NCI-H2107 (cell line): ENCODE measurements around the gene MTUS2.
"Not testable (repeated sequence)": the region's sequence is repeated elsewhere in the genome, so short reads cannot be mapped to it uniquely, and the experiment has no call there.

ENCODE experiments used
- DNase-seq: peaks from one replicate; lab custom pipeline; 2025; lab: John Stamatoyannopoulos, UW

MTUS2 gene

DNA sequence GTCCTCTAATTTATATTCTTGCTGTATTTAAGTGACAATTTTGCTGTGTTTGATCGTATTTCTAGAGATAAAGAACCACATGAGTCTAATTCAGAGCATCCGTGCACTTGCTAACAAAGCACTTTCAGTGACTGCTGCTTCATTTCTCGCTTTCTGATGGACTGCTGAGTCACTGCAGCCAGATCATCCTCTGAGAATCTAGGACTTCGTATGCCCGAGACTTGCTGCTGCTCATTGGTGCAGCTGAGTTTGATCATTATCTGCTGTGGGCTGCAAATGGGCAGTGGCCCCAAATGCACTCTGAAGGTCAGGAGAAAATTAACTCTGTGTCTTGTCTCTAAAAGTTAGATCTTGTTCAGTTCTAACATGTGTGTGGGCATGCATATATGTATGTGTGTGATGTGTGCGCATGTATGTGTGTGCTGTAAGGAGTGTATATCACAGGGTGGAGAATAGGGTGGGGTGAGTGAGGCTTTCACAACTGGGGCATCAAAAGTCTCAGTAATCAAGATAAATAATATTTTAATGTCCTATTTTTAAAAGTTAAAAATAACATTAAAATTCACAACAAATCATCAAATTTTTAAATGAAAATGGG is 342.6 kb downstream of the MTUS2 start:
- DNase-seq: no peak

DNA sequence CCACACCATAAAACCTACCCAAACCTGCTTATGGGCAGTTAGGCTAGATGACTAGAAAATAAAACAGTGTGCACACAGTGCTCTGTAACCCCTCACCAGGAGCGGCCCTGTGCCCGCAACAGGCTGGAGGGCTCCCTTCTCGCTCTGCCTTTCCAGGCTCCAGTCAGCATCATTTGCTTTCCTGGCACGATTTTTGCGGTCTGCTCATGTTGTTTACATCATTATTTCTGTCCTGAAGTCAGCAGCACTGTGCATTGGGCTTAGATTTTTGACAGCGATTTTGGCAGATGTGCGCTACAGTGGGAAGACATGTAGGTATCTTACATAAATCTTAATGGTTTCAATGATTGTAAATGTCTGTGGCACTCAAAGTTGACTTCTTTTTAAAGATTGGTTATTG is 344.0 kb downstream of the MTUS2 start:
- no peak for DNase-seq

DNA sequence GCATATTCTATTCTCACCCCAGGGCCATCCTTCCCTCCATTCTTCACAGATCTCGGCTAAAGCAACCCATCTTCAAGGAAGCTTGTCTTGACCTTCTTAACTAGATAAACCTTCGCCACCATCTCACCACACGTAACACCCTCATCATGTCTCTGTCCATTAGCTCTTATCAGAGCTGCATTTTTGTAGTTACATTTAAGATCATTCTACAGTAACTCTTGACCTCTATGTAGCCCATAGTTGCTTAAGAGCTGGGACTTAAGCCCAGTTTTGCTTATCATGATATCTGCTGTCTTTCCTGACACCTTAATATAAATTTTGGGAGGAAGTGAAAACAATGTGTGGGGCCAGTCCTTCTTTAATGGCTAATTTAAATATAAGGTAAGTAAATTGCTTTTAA is 345.1 kb downstream of the MTUS2 start:
- DNase-seq: no peak

DNA sequence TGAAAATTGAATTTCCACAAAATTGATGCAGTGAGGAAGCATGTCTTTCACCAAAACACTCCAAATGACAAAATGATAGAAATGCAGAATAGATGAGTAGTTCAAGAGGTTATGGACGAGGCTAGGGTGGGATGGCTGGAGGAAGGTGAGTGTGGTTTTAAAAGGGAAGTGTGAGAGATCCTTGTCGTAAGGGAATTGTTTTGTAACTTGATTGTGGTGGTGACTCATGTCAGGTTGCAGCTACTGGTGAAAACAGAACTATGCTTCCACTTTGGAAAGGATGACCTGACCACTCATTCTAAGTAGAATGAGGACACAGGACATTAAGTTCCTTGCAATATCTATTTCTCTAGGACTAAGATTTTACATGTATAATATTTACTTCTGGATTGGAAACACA is 345.7 kb downstream of the MTUS2 start:
- DNase-seq: no peak

DNA sequence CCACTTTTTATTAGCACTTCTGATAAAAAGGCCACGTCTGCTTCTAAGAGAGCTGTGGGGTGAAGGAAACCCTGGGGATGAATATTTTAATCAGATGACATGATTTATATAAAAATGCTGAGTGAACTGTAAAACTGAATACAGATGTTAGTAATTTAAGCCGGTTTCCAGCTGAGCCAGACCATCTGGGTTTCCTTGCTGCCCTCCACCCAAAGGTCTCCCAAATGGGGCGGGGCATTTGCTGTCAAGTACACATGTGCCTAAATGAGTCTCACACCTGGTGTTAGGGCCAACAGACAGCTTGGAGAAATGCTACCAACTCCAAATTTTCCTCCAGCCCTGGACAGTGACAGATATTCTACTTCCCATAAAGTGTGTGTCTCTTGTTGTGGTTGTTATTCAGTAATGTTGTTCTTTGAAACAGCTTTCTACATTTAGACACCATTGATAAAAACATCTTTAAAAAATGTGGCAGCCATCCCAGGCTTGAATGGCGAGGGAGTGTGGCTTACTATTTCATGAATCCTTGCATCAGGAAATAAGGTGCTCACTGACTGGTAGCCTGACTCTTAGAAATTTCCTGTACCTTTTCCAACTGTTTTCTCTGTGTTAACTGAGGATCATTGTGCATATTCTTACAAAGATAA is 350.4 kb downstream of the MTUS2 start:
- no peak for DNase-seq

DNA sequence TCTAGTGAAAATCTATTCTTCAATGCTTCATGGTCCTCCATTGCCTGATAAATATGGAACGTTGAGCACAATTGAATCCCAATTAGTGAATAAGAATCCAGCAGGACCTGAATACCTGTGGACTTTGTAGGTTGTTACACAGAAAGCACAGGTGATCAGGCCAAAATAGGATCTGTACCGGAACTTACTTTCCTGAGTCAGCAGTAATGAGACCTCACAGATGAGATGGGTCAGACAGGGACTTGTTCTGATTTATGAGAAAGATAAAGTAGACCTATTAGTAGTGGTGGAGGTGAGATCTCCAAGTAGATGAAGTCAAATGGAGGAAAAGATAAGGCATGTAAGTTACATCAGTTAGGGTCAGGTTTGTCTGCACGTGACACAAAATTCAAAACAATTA is 351.1 kb downstream of the MTUS2 start:
- no peak for DNase-seq

DNA sequence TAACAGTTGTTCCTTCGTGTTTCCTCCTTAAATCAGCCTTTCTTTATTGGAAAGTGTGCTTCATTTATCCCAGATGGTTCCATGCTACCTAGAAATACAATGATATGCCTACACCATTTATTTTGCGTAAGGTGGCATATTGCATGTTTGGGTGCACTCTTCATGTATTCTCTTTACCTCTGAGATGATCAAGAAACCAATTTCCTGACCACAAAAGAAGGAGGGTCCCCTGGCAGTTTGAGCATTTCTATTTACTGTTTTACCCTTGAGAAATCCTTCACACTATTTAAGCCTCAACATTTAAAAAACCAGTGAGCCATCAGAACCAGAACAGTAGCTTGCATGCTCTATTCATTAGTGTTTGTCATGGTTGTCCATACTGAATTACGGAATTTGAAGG is 354.0 kb downstream of the MTUS2 start:
- no peak for DNase-seq

DNA sequence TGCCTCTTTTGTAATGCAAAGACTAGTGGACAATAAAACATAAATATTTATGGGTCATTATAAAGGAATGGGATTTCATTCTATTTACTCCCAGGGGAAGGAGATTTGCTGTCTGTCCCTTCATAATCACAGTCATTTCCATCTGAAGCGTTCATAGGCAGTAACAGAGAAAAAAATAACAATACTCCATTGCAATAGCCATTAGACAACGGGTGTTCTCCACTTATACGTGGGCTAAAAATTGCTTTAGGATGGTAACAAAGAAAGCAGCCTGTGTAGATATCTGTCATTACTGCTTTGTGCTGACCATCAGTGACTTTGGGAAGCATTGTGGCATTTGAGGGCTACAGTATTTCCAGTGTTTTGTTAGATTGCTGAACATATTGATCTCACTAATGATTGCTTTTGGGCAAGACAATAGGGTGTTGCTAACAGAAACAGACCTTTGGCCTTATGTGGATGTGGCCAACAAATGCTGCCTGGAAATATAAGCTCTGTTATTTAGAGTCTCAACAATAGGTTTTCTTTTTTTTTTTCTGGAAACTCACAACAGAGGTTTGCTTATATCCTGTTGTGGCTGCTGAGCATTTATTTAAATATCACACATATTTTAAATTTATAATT is 355.2 kb downstream of the MTUS2 start:
- DNase-seq: no peak

DNA sequence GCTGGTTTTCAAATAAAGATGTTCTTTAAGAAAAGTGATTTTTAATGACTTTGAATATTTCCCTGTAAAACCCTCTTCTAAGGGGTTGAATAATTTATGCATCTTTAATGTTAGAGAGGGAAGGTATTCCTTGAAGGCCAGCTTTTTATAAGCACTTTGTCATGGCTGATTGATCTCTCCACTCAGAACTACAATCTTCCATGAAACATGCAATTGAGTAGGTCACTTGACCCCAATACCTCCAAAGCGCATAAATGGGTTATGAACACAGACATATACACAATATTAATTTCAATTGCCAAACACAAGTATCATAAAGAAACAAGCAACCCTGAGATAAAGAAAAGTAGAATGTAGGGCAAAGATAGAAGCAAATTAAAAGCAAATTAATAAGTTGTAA is 359.9 kb downstream of the MTUS2 start:
- no peak for DNase-seq

DNA sequence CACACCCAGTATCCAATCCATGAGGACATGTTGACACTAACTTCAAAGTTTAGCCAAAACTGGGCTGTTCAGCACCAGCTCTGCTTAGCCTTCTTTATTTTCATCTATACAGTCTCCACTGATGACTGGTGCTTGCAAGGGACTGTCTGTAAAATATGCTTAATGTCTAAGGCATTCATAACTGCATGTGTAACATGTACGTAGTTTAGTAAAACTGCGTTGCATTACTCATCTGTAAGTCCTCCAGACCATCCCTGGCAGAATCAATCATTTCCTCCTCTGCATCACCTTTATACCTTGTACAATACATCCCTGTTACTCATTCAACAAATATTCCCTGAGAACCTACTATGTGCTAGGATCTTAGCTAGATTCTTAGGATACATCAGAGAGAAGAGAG is 362.1 kb downstream of the MTUS2 start:
- DNase-seq: no peak

DNA sequence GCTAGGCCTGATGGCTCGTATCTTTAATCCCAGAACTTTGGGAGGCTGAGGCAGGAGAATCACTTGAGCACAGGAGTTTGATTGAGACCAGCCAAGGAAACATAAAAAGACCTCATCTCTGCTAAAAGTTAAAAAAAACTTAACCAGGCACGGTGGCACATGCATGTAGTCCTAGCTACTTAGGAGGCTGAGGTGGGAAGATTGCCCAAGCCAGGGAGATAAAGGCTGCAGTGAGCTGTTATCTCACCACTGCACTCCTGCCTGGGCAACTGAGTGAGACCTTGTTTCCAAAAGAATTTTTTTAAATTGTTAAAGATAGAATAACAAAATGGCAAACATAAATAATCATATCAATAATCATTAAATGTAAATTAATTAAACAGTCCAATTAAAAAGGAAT is 365.8 kb downstream of the MTUS2 start:
- no peak for DNase-seq

DNA sequence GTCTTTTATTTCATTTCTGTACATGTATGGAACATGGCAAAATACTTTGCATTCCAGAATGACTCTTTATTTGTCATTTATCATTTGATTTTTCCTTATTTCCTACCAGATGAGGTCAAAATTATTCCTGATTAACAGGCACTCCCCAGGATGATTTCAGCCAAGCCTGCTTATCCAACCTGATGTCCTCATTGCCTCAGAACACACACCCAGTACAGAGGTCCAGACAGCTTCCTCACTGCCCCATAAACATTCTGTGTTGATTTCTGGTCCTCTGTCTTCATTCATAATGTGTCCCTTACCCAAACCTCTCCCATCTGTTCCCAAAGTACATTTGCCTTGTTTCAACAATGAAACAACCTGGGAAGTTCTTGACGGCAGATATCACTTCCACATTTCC is 367.4 kb downstream of the MTUS2 start:
- no peak for DNase-seq

DNA sequence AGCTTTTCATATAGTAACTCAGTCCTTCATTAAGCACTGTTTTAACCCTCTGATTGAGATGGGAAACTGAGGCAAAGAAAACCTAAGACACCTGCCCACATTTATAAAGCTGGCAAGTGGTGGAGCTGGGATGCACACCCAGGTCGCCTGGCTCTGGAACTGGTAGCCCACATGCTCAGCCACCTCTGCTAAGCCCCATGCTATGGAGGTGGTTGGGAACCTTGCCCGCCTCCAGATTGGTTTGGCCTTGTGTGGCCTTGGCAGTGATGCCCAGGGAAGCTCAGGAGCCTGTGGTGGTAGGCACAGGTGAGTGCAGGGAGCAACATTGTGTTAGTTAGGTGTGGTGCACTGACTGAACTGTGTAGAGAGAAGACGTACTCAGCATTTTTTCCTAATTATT is 370.2 kb downstream of the MTUS2 start:
- no peak for DNase-seq

DNA sequence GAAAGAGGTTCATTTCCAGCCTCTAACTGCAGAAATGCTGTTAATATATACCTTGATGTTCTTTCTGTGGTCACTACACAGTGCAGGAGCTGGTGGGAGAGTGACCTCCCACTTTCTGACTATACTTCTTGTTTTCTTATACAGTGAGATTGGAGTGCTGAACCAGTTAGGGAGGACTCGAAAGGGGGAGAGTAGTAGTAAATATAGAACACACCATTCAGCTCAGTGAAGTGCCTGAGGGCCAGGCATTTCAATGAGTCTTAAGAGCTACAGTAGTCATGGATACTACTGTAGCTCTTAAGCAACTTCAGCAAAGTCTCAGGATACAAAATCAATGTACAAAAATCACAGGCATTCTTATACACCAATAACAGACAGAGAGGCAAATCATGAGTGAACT is 372.9 kb downstream of the MTUS2 start:
- DNase-seq: no peak

DNA sequence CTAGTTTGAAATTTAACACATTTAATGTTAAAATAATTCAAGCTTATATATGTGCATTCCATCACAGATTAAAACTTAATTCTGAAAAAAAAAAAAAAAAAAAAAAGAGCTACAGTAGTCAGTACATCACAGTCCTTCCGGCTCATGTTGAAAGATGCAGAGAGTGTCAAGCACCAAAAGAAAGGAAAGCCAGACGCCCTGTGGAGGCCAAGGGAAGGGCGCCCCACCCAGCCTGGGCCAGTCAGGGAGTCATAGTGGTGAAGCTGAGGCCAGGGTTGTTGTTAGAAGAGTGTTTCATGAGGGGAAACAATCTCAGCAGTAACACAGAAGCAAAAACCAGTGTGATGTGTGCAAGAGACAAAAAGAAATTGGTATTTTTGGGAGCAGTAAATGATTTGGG is 375.3 kb downstream of the MTUS2 start:
- DNase-seq: no peak

DNA sequence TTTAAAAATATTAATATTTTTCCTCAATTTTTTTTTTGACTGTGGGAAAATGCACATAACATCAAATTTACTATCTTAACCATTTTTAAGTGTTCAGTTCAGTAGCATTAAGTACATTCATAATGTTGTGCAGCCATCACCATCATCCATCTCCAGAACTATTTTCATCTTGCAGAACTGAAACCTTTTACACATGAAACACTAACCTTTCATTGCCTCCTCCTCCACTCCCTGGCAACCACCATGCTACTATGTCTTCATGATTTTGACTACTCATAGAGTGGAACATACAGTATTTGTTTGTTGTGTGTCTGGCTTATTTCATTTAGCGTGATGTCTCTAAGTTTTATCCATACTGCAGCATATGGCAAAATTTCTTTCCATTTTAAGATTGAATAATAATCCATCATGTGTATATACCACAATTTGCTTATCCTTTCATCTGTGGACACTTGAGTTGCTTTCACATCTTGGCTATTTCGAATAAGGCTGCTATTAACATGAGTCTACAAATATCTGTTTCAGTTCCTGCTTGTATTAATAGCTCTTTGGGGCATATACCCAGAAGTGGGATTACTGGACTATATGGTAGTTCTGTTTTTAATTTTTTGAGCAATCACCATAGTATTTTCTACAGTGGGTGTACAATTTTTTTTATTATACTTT is 376.4 kb downstream of the MTUS2 start:
- no peak for DNase-seq

DNA sequence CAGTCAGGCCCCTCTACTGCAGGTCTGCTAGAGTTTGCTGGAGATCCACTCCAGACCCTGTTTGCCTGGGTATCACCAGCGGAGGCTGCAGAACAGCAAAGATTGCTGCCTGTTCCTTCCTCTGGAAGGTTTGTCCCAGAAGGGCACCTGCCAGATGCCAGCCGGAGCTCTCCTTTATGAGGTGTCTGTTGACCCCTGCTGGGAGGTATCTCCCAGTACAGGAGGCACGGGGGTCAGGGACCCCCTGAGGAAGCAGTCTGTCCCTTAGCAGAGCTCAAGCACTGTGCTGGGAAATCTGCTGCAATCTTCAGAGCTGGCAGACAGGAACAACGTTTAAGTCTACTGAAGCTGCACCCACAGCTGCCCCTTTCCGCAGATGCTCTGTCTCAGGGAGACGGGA is 382.6 kb downstream of the MTUS2 start:
- DNase-seq: not testable (repeated sequence)

DNA sequence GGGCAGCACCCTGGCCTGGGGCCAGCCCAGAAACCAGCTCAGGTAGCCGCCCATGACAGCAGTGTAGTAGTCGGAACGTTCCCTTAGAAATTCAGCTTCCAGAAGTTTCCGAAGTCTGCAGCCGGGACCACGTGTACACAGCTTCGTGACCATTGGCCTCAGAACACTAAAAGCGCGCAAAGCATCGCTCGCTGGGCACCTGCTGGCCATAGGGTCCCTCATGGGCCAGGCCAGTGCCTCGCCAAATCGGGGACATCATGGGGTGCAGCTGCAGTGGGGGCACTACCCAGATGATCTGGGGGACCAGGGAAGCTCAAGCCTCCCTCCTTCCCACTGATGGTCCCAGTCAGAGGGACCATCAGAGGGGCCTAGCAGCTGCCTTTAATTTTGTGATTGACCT is 384.5 kb downstream of the MTUS2 start:
- no peak for DNase-seq

DNA sequence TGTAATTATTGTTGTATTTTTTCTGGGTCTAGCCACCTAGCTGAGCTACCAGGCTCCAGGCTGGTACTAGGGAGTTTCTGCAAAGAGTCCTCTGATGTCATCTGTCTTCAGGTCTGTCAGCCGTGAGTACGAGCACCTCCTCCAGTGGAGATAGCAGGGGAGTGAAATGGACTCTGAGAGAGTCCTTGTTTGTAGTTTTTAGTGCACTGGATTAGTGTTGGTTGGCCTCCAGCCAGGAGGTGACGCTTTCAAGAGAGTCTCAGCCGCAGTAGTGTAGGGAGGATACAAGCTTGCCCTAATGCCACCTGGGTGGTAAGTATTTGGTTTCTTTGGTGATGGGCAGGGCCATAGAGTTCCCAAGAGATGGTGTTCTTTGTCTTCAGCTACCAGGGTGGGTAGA is 390.5 kb downstream of the MTUS2 start:
- no peak for DNase-seq

DNA sequence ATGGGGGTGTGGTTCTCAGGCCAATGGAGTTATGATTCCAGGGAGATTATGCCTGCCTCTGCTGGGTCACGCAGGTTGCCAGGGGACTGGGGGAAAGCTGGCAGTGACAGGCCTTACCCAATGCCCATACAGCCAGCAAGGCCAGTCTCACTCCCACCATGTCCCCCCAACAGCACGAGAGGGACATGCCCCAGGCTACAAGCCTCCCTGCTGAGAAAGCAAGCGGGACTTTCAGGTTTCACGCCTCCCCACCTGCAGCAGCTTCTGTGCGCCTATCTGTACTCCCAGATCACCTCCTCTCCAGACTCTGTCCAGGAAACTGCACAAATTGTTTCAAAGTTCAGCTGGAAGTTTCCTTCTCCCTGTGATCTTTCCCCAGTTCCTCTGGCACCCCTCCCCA is 391.0 kb downstream of the MTUS2 start:
- DNase-seq: not testable (repeated sequence)

DNA sequence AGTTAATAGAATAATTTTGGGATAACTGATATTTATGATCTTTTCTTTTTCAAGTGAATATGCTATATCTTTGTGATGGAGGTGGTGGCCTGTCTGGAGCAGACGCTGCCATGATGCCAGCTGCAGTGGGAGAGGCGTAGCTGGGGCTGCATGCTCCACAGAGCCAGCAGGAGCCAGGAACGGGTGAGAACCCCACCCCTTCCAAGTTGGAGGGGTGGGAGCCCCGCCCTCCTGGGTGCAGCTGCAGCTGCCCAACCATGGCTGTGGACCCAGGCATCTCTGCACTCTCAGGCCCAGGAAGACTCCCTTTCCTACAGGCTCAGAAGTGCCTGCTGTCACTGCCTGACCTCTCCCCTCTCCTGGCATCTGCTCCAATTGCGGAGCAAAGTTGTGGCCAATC is 402.3 kb downstream of the MTUS2 start:
- DNase-seq: no peak

DNA sequence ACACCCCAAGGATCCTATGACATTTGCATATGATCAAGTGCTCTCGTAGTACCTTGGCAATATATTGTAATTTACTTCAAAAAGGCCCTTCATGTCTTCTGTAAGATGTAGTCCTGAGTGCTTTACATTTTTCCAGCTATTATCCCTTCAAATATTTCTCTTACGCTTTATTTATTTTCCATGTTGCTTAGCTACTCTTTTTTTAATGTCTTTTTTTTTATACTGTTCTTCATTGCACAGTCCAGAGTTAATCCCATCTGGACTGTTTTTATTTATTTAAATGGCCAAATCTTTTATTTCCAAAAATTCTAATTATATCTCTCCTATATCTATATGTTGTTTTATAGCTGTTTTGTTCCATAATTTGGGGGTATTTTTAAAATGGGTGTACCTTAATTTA is 404.1 kb downstream of the MTUS2 start:
- DNase-seq: no peak

DNA sequence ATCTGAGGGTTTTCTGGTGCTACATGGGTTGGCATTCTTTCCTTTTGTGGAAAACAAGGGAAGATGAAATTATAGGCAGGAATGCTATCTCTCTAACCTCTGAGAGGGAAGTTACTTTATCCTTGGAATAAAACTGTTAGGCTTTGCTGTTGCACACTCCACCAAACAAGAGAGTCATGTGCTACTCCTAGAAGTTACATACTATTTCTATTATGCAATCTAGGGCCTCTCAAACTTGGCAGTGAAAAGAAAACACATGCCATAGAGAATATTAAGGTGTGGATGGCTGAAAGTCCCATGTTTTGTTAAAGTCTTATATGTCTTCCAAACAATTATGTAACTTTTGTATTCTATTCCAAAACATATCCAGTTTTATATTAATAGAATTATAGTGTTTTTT is 407.4 kb downstream of the MTUS2 start:
- DNase-seq: no peak
